ENCODE measurements around the gene GAD1.

Gene GAD1

DNA sequence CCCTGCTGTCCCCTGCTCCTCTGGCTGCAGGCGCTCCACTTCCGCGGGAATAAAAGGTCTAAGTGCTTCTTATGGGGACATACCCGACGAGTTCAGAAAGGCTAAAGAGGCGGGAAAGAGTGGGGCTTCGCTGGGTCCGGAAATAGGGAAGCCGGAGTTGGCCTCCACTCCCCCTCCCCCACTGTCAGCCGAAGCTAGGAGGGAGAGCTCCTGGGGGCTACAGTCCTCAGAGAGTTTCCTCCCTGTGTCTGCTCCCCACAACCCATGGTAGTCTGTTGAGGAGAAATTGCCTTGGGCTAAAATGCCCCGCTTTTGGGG is 7.2 kb downstream of the GAD1 start:
- Histone ChIP-seq H3K4me3 (ENCODE audit: insufficient read depth, low read length, poor library complexity, severe bottlenecking) (no peak overlapping the region), H3K9ac (ENCODE audit: low read length) (no peak overlapping the region), H3K27me3 (ENCODE audit: low read length) (no peaks in the 10 kb centered on the region)

DNA sequence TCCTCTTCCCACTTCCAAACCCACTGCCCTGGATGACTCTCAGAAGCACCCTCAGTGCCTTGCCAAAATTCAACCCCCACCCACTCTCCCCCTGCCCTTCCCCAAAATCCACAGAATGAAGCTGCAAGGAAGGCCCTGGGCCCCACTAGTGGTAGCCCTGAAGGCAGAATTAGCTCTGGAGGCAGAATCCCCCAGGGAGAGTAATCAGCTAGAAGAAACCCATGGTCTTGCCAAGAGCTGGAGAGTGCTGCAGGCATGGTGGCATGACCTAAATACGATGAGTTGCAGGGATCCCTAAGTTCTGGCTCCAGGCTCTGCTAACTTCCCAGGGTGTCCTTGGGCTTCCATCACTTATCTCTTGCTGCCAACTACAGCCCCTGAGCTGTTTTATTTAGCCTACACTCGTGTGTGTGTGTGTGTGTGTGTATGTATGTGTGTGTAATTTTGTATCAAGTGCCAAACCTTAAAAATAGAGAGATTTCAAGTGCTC is 7.9 kb downstream of the GAD1 start:
- Histone ChIP-seq H3K36me3 (ENCODE audit: low read length) (no peaks in the 10 kb centered on the region), H3K4me3 (ENCODE audit: insufficient read depth, low read length, poor library complexity, severe bottlenecking) (no peak overlapping the region), H3K27me3 (ENCODE audit: low read length) (no peaks in the 10 kb centered on the region), H3K9ac (ENCODE audit: low read length) (no peak overlapping the region), H3K27ac (ENCODE audit: low read depth, low read length) (no peak overlapping the region), H4K20me1 (ENCODE audit: low read depth, low read length) (no peaks in the 10 kb centered on the region), H3K4me2 (ENCODE audit: low read depth, low read length, poor library complexity, severe bottlenecking) (no peak overlapping the region), H2AFZ (ENCODE audit: low read depth, low read length, severe bottlenecking) (no peak overlapping the region), H3F3A (ENCODE audit: insufficient read depth) (no peaks in the 10 kb centered on the region), H3K79me2 (ENCODE audit: insufficient read depth, low read length) (no peaks in the 10 kb centered on the region), H3K9me2 (replicated peaks; ENCODE audit: insufficient read depth, low read length) (no peaks in the 10 kb centered on the region), H3K9me3 (ENCODE audit: insufficient read depth, low read length) (no peaks in the 10 kb centered on the region)
- TF ChIP-seq EZH2phosphoT487 (conservative IDR thresholded peaks at IDR 0.05; ENCODE audit: low read length), result no peak
- TF ChIP-seq, protein P1, sequence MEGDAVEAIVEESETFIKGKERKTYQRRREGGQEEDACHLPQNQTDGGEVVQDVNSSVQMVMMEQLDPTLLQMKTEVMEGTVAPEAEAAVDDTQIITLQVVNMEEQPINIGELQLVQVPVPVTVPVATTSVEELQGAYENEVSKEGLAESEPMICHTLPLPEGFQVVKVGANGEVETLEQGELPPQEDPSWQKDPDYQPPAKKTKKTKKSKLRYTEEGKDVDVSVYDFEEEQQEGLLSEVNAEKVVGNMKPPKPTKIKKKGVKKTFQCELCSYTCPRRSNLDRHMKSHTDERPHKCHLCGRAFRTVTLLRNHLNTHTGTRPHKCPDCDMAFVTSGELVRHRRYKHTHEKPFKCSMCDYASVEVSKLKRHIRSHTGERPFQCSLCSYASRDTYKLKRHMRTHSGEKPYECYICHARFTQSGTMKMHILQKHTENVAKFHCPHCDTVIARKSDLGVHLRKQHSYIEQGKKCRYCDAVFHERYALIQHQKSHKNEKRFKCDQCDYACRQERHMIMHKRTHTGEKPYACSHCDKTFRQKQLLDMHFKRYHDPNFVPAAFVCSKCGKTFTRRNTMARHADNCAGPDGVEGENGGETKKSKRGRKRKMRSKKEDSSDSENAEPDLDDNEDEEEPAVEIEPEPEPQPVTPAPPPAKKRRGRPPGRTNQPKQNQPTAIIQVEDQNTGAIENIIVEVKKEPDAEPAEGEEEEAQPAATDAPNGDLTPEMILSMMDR (IDR thresholded peaks at IDR 0.05; ENCODE audit: insufficient read depth, low read length, poor library complexity, severe bottlenecking), result no peak

More for the DNA sequence above, 7.2 kb downstream of the GAD1 start:
- no peaks in the 10 kb centered on the region for H3K79me2 ChIP-seq (ENCODE audit: insufficient read depth, low read length)
- H3K27ac ChIP-seq (ENCODE audit: low read depth, low read length), result no peak overlapping the region
- H3K9me3 ChIP-seq (ENCODE audit: insufficient read depth, low read length), result no peaks in the 10 kb centered on the region
- no peaks in the 10 kb centered on the region for H4K20me1 ChIP-seq (ENCODE audit: low read depth, low read length)
- H2AFZ ChIP-seq (ENCODE audit: low read depth, low read length, severe bottlenecking), result no peak overlapping the region
- H3K9me2 ChIP-seq (replicated peaks; ENCODE audit: insufficient read depth, low read length), result no peaks in the 10 kb centered on the region
- no peaks in the 10 kb centered on the region for H3F3A ChIP-seq (ENCODE audit: insufficient read depth)
- TF ChIP-seq, protein P1 (IDR thresholded peaks at IDR 0.05; ENCODE audit: insufficient read depth, low read length, poor library complexity, severe bottlenecking), result no peak
- TF ChIP-seq EZH2phosphoT487 (conservative IDR thresholded peaks at IDR 0.05; ENCODE audit: low read length), result no peak
- H3K4me2 ChIP-seq (ENCODE audit: low read depth, low read length, poor library complexity, severe bottlenecking), result no peak overlapping the region
- no peaks in the 10 kb centered on the region for H3K36me3 ChIP-seq (ENCODE audit: low read length)

GRCh38 chr2:170827841-170828532 is 11.3 kb downstream of the GAD1 start:
- Histone ChIP-seq H3K9me2 (replicated peaks; ENCODE audit: insufficient read depth, low read length) (no peaks in the 10 kb centered on the region), H3K79me2 (ENCODE audit: insufficient read depth, low read length) (no peaks in the 10 kb centered on the region), H3K4me2 (ENCODE audit: low read depth, low read length, poor library complexity, severe bottlenecking) (no peak overlapping the region), H3F3A (ENCODE audit: insufficient read depth) (no peaks in the 10 kb centered on the region), H3K9ac (ENCODE audit: low read length) (no peak overlapping the region), H3K36me3 (ENCODE audit: low read length) (no peaks in the 10 kb centered on the region), H3K27ac (ENCODE audit: low read depth, low read length) (no peak overlapping the region), H3K9me3 (ENCODE audit: insufficient read depth, low read length) (no peaks in the 10 kb centered on the region), H3K27me3 (ENCODE audit: low read length) (no peaks in the 10 kb centered on the region), H2AFZ (ENCODE audit: low read depth, low read length, severe bottlenecking) (no peak overlapping the region), H4K20me1 (ENCODE audit: low read depth, low read length) (no peaks in the 10 kb centered on the region), H3K4me3 (ENCODE audit: insufficient read depth, low read length, poor library complexity, severe bottlenecking) (no peak overlapping the region)
- TF ChIP-seq, protein P1 (IDR thresholded peaks at IDR 0.05; ENCODE audit: insufficient read depth, low read length, poor library complexity, severe bottlenecking), result no peak
- TF ChIP-seq EZH2phosphoT487 (conservative IDR thresholded peaks at IDR 0.05; ENCODE audit: low read length), result no peak

Data from SU-DHL-6 (cell line).